H9 (cell line): ENCODE results near the gene ATXN7L3B. TPM values are rescaled to one million over a fixed set of nuclear protein-coding genes. Genes with fewer than 3 reads are reported as not detected.

Source experiments
- DNase-seq: peaks from one replicate; pipeline ENCODE4 v3.0.0-alpha.2; 2017
- H2AFZ ChIP-seq: one replicate; pipeline ENCODE4 v1.6.1; 2013; ENCODE audit warnings: mild to moderate bottlenecking, low read length, control low read depth, moderate library complexity
- H2AK5ac ChIP-seq: 2 replicates; pipeline ENCODE4 v1.6.1; 2013; ENCODE audit warnings: low read length, control low read depth, mixed read lengths; ENCODE audit not compliant: insufficient read length
- H2BK120ac ChIP-seq: one replicate; pipeline ENCODE4 v1.6.1; 2013; ENCODE audit warnings: low read depth, mild to moderate bottlenecking, low read length, control low read depth, inconsistent platforms; ENCODE audit not compliant: poor library complexity, severe bottlenecking
- H2BK12ac ChIP-seq: 2 replicates; pipeline ENCODE4 v1.6.1; 2013; ENCODE audit warnings: low read length, control low read depth, mixed read lengths, low read depth; ENCODE audit not compliant: insufficient read length
- H2BK15ac ChIP-seq: 2 replicates; pipeline ENCODE4 v1.6.1; 2013; ENCODE audit warnings: low read depth, low read length, control low read depth
- H2BK20ac ChIP-seq: one replicate; pipeline ENCODE4 v1.6.1; 2013; ENCODE audit warnings: low read depth, mild to moderate bottlenecking, low read length, control low read depth, inconsistent platforms; ENCODE audit not compliant: poor library complexity, severe bottlenecking
- H2BK5ac ChIP-seq: 2 replicates; pipeline ENCODE4 v1.6.1; 2013; ENCODE audit warnings: low read length, control low read depth, mixed read lengths; ENCODE audit not compliant: insufficient read length
- H3K14ac ChIP-seq: 2 replicates; pipeline ENCODE4 v1.6.1; 2013; ENCODE audit warnings: low read length, control low read depth; ENCODE audit not compliant: insufficient read depth
- H3K18ac ChIP-seq: 2 replicates; pipeline ENCODE4 v1.6.1; 2013; ENCODE audit warnings: low read depth, mild to moderate bottlenecking, mixed read lengths, low read length, control low read depth; ENCODE audit not compliant: insufficient read length
- H3K23ac ChIP-seq: 2 replicates; pipeline ENCODE4 v1.6.1; 2013; ENCODE audit warnings: low read length, control low read depth, mixed read lengths, low read depth; ENCODE audit not compliant: insufficient read length
- H3K23me2 ChIP-seq: 2 replicates; pipeline ENCODE4 v1.6.1; 2013; ENCODE audit warnings: low read depth, mild to moderate bottlenecking, mixed read lengths, low read length, control low read depth; ENCODE audit not compliant: insufficient read length, poor library complexity, severe bottlenecking
- H3K27ac ChIP-seq: 2 replicates; pipeline ENCODE4 v1.5.1; 2013; ENCODE audit warnings: low read length, control low read depth, mixed read lengths, low read depth; ENCODE audit not compliant: insufficient read length
- H3K27me3 ChIP-seq: 2 replicates; pipeline ENCODE4 v1.6.1; 2013; ENCODE audit warnings: low read length, control low read depth, inconsistent platforms; ENCODE audit not compliant: insufficient read depth
- H3K4ac ChIP-seq: 2 replicates; pipeline ENCODE4 v1.6.1; 2013; ENCODE audit warnings: low read depth, mild to moderate bottlenecking, control low read depth, inconsistent platforms, low read length, moderate library complexity
- H3K4me1 ChIP-seq: 2 replicates; pipeline ENCODE4 v1.6.1; 2013; ENCODE audit warnings: low read length, control low read depth, inconsistent platforms; ENCODE audit not compliant: insufficient read depth
- H3K4me2 ChIP-seq: 2 replicates; pipeline ENCODE4 v1.6.1; 2013; ENCODE audit warnings: low read length, control low read depth, mixed read lengths; ENCODE audit not compliant: insufficient read length, insufficient read depth
- H3K56ac ChIP-seq: 2 replicates; pipeline ENCODE4 v1.6.1; 2013; ENCODE audit warnings: low read depth, mild to moderate bottlenecking, mixed read lengths, low read length, control low read depth; ENCODE audit not compliant: insufficient read length
- H3K79me1 ChIP-seq: 2 replicates; pipeline ENCODE4 v1.6.1; 2013; ENCODE audit warnings: low read depth, mild to moderate bottlenecking, moderate library complexity, low read length, control low read depth, inconsistent platforms; ENCODE audit not compliant: insufficient read depth, poor library complexity, severe bottlenecking
- H3K79me2 ChIP-seq: 2 replicates; pipeline ENCODE4 v1.6.1; 2013; ENCODE audit warnings: low read length, control low read depth, inconsistent platforms; ENCODE audit not compliant: insufficient read depth
- H3K9ac ChIP-seq: 2 replicates; pipeline ENCODE4 v1.6.1; 2013; ENCODE audit warnings: low read length, control low read depth, mixed read lengths; ENCODE audit not compliant: insufficient read length; ENCODE audit errors: extremely low read depth
- H3K9me3 ChIP-seq: one replicate; pipeline ENCODE4 v1.6.1; 2013; ENCODE audit warnings: low read depth, low read length, inconsistent platforms; ENCODE audit not compliant: control insufficient read depth
- H3T11ph ChIP-seq: one replicate; pipeline ENCODE4 v1.6.1; 2013; ENCODE audit warnings: mild to moderate bottlenecking, low read length, control low read depth, inconsistent platforms
- H4K20me1 ChIP-seq: one replicate; pipeline ENCODE4 v1.6.1; 2013; ENCODE audit not compliant: control insufficient read depth, insufficient read length, insufficient read depth
- H4K5ac ChIP-seq: 2 replicates; pipeline ENCODE4 v1.6.1; 2013; ENCODE audit warnings: low read depth, mild to moderate bottlenecking, mixed read lengths, low read length, control low read depth; ENCODE audit not compliant: insufficient read length
- H4K8ac ChIP-seq: replicated peaks from 2 replicates; pipeline ENCODE4 v1.6.1; 2013; ENCODE audit warnings: low read length, control low read depth, mixed read lengths, low read depth; ENCODE audit not compliant: insufficient read length
- H4K91ac ChIP-seq: 2 replicates; pipeline ENCODE4 v1.6.1; 2013; ENCODE audit warnings: low read depth, mild to moderate bottlenecking, moderate library complexity, mixed read lengths, low read length, control low read depth; ENCODE audit not compliant: insufficient read length
- H3K27ac Mint-ChIP-seq, 3 experiments: 2 replicates in 2 of 3; 3 replicates in 1 of 3; pipeline ENCODE4 v1.8.0; 2020 to 2021; ENCODE audit warnings: mixed read lengths in 3 of 3, mild to moderate bottlenecking in 1 of 3, moderate library complexity in 1 of 3
- H3K27me3 Mint-ChIP-seq: 2 replicates; pipeline ENCODE4 v1.8.0; 2021; ENCODE audit warnings: low read depth, mild to moderate bottlenecking, moderate library complexity, mixed read lengths
- H3K36me3 Mint-ChIP-seq, 3 experiments: 2 replicates in 2 of 3; 3 replicates in 1 of 3; pipeline ENCODE4 v1.8.0; 2020 to 2021; ENCODE audit warnings: low read depth in 3 of 3, mixed read lengths in 3 of 3; ENCODE audit not compliant: insufficient read depth in 1 of 3
- H3K4me1 Mint-ChIP-seq, 2 experiments: 2 replicates each; pipeline ENCODE4 v1.8.0; 2020; ENCODE audit warnings: mixed read lengths in 2 of 2
- H3K4me3 Mint-ChIP-seq, 2 experiments: 2 replicates in 1 of 2; 3 replicates in 1 of 2; pipeline ENCODE4 v1.8.0; 2020 to 2021; ENCODE audit warnings: mild to moderate bottlenecking in 2 of 2, mixed read lengths in 2 of 2, moderate library complexity in 1 of 2
- H3K9me3 Mint-ChIP-seq, 2 experiments: 2 replicates in 1 of 2; 3 replicates in 1 of 2; pipeline ENCODE4 v1.8.0; 2020; ENCODE audit warnings: mild to moderate bottlenecking in 2 of 2, mixed read lengths in 2 of 2, moderate library complexity in 1 of 2
- CTCF ChIP-seq: fragments of 200-600 bp; sonication (generic); conservative IDR thresholded peaks from 3 replicates; pipeline ENCODE4 v1.8.0; 2021; ENCODE audit warnings: antibody characterized with exemption, mild to moderate bottlenecking
- WGBS: extraction: QIAGEN DNeasy Blood & Tissue Kit; methylation state at CpG from one replicate; pipeline ENCODE4 v1.1.7; 2013; ENCODE audit warnings: missing lambda C conversion rate, low lambda C conversion rate, mixed read lengths; ENCODE audit not compliant: insufficient read length; ENCODE audit errors: extremely low coverage; 5-methylcytosine and 5-hydroxymethylcytosine counted together
- total RNA-seq: library from RNA; stranded (reverse); gene quantifications from 2 replicates; pipeline ENCODE4 v1.2.1, GENCODE V29; 2021

ATXN7L3B gene
- total RNA-seq, 1 experiment from 2014 or later = 35.3 TPM

- no peaks in the 10 kb centered on the region for H3K23me2 ChIP-seq
- WGBS = no CpG with 5 or more reads among the region's 15 CpGs
- H3K23ac ChIP-seq = no peak overlapping the region
- no peak overlapping the region for H2AFZ ChIP-seq
- no peak overlapping the region for H2BK12ac ChIP-seq
- H3K27me3 ChIP-seq = no peaks in the 10 kb centered on the region
- H4K91ac ChIP-seq = no peak overlapping the region
- H2BK120ac ChIP-seq = no peak overlapping the region
- H3K18ac ChIP-seq = no peak overlapping the region
- H4K20me1 ChIP-seq = no peaks in the 10 kb centered on the region
- H2AK5ac ChIP-seq = no peak overlapping the region
- no peaks in the 10 kb centered on the region for H3K9me3 ChIP-seq
- 0 out of 2 replicates have a peak overlapping the region, but pooled peaks have one; percentile 59 for H3K14ac ChIP-seq
- no peaks in the 10 kb centered on the region for H3K4me1 ChIP-seq
- no peak overlapping the region for H3K27ac ChIP-seq
- H3K79me1 ChIP-seq = no peaks in the 10 kb centered on the region
- peaks cover 0 to 4% (median 0%) of the 10 kb centered on the region in 3 experiments; a peak in 1 of 7 replicates for H3K36me3 Mint-ChIP-seq
- no peaks in the 10 kb centered on the region for H3K79me2 ChIP-seq
- H3T11ph ChIP-seq = no peak overlapping the region
- peaks cover 7 to 9% of the 10 kb centered on the region in 2 experiments for H3K4me1 Mint-ChIP-seq
- TF ChIP-seq CTCF = no peak
- no peak overlapping the region for H3K4ac ChIP-seq
- DNase-seq = peak; percentile 33
- no peak overlapping the region for H3K56ac ChIP-seq
- no peak overlapping the region for H3K27ac Mint-ChIP-seq
- no peak overlapping the region for H4K5ac ChIP-seq
- no peak overlapping the region for H4K8ac ChIP-seq
- no peak overlapping the region for H2BK15ac ChIP-seq
- peaks cover 0 to under 1% of the 10 kb centered on the region in 2 experiments; a peak in 1 of 5 replicates for H3K9me3 Mint-ChIP-seq
- no peak overlapping the region for H2BK5ac ChIP-seq
- H3K9ac ChIP-seq = no peak overlapping the region
- no peaks in the 10 kb centered on the region for H3K27me3 Mint-ChIP-seq
- no peak overlapping the region for H3K4me2 ChIP-seq
- H3K4me3 Mint-ChIP-seq = no peak overlapping the region
- H2BK20ac ChIP-seq = no peak overlapping the region
Observed at GRCh38 chr12:74514098-74514872, 23.4 kb upstream of the ATXN7L3B start.
